ENCODE measurements around the gene HBA2.

DNA sequence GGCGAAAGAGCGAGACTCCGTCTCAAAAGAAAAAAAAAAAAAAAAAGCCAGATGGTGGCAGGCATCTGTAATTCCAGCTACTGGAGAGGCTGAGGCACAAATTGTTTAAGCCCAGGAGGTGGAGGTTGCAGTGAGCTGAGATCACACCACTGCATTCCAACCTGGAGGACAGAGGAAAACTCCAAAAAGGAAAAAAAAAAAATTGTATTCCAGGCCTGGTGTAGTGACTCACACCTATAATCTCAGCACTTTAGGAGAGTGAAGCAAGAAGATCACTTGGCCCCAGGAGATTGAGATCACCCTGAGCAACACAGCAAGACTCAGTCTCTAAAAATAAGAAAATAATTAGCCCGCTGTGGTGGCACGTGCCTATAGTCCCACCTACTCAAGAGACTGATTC is 27.7 kb downstream of the HBA2 start:
- TF ChIP-seq CTCF (IDR thresholded peaks at IDR 0.05) = no peak
- no peak for TF ChIP-seq POLR2A (IDR thresholded peaks at IDR 0.05)
